CD4-positive, alpha-beta T cell treated with Interleukin-15 for 4 hours (primary cell): ENCODE measurements around the gene MEI4.
"Not testable (repeated sequence)": the region's sequence is repeated elsewhere in the genome, so short reads cannot be mapped to it uniquely, and the experiment has no call there.

Experiments
- DNase-seq: peaks from one replicate; pipeline ENCODE4 v3.0.0-alpha.2; 2020; ENCODE audit warnings: low spot score

MEI4 gene

GRCh38 chr6:77652739-77653138 lies at the start of gene MEI4:
Gene MEI4, plus strand, starts transcription at chr6:77653039. Its CDS starts 37,633 bp downstream, at chr6:77690672.
- DNase-seq, result no peak

- DNase-seq, result no peak
Measured at GRCh38 chr6:77604476-77604875, 48.4 kb upstream of the MEI4 start.

- no peak for DNase-seq
Measured at GRCh38 chr6:77607004-77607403, 45.8 kb upstream of the MEI4 start.

- no peak for DNase-seq
Measured at GRCh38 chr6:77609106-77609505, 43.7 kb upstream of the MEI4 start.

GRCh38 chr6:77619114-77619513 lies 33.7 kb upstream of the MEI4 start:
- DNase-seq, result no peak

- no peak for DNase-seq
Measured at GRCh38 chr6:77620278-77620882, 32.5 kb upstream of the MEI4 start.

GRCh38 chr6:77624515-77624914 lies 28.3 kb upstream of the MEI4 start:
- no peak for DNase-seq

GRCh38 chr6:77626426-77626825 lies 26.4 kb upstream of the MEI4 start:
- no peak for DNase-seq

- DNase-seq, result no peak
Measured at GRCh38 chr6:77630014-77630413, 22.8 kb upstream of the MEI4 start.

- no peak for DNase-seq
Measured at GRCh38 chr6:77633471-77633870, 19.4 kb upstream of the MEI4 start.

- DNase-seq, result no peak
Measured at GRCh38 chr6:77633993-77634715, 18.7 kb upstream of the MEI4 start.

GRCh38 chr6:77638129-77638830 lies 14.6 kb upstream of the MEI4 start:
- DNase-seq, result no peak

GRCh38 chr6:77644102-77644705 lies 8.6 kb upstream of the MEI4 start:
- DNase-seq, result no peak

- peak; percentile 2 for DNase-seq
Measured at GRCh38 chr6:77650098-77650663, 2.7 kb upstream of the MEI4 start.

GRCh38 chr6:77653816-77654215 lies 977 bp downstream of the MEI4 start:
- no peak for DNase-seq

GRCh38 chr6:77655035-77655434 lies 2.2 kb downstream of the MEI4 start:
- not testable (repeated sequence) for DNase-seq

GRCh38 chr6:77656999-77657764 lies 4.3 kb downstream of the MEI4 start:
- no peak for DNase-seq

GRCh38 chr6:77666340-77666739 lies 13.5 kb downstream of the MEI4 start:
- DNase-seq, result no peak

- DNase-seq, result no peak
Measured at GRCh38 chr6:77666846-77667245, 14.0 kb downstream of the MEI4 start.

- no peak for DNase-seq
Measured at GRCh38 chr6:77669913-77670312, 17.1 kb downstream of the MEI4 start.

- no peak for DNase-seq
Measured at GRCh38 chr6:77674211-77674610, 21.4 kb downstream of the MEI4 start.

- DNase-seq, result no peak
Measured at GRCh38 chr6:77678048-77678447, 25.2 kb downstream of the MEI4 start.
